Kidney epithelial cell (primary cell): ENCODE data around the gene KIF7. TPM values are rescaled to one million over a fixed set of nuclear protein-coding genes. Genes with fewer than 3 reads are reported as not detected.

Experiments
- DNase-seq: peaks from one replicate; pipeline ENCODE4 v3.0.0-alpha.2; 2010; ENCODE audit warnings: low read depth
- H3K27me3 ChIP-seq: 2 replicates; pipeline ENCODE4 v1.6.0; 2011; ENCODE audit warnings: low read length; ENCODE audit not compliant: control insufficient read depth, insufficient read depth
- H3K36me3 ChIP-seq: 2 replicates; pipeline ENCODE4 v1.5.1; 2011; ENCODE audit warnings: low read length; ENCODE audit not compliant: control insufficient read depth, insufficient read depth
- H3K4me3 ChIP-seq: 2 replicates; pipeline ENCODE4 v1.5.1; 2011; ENCODE audit warnings: low read depth, mild to moderate bottlenecking, control low read depth, low read length
- total RNA-seq: library from RNA; depleted of rRNA; stranded (reverse); fragments of >200 nt; gene quantifications from 2 replicates; pipeline ENCODE4 v1.2.3, GENCODE V29; 2015
- TF ChIP-seq, protein P1 (sequence below): IDR thresholded peaks from 2 replicates; pipeline ENCODE4 v1.5.1; 2011; ENCODE audit warnings: mild to moderate bottlenecking, moderate library complexity, low read length, control low read depth, inconsistent platforms; ENCODE audit not compliant: insufficient read depth, poor library complexity, severe bottlenecking

The KIF7 gene
- total RNA-seq, 1 donor from 2014 or later: 5.4 TPM

DNA sequence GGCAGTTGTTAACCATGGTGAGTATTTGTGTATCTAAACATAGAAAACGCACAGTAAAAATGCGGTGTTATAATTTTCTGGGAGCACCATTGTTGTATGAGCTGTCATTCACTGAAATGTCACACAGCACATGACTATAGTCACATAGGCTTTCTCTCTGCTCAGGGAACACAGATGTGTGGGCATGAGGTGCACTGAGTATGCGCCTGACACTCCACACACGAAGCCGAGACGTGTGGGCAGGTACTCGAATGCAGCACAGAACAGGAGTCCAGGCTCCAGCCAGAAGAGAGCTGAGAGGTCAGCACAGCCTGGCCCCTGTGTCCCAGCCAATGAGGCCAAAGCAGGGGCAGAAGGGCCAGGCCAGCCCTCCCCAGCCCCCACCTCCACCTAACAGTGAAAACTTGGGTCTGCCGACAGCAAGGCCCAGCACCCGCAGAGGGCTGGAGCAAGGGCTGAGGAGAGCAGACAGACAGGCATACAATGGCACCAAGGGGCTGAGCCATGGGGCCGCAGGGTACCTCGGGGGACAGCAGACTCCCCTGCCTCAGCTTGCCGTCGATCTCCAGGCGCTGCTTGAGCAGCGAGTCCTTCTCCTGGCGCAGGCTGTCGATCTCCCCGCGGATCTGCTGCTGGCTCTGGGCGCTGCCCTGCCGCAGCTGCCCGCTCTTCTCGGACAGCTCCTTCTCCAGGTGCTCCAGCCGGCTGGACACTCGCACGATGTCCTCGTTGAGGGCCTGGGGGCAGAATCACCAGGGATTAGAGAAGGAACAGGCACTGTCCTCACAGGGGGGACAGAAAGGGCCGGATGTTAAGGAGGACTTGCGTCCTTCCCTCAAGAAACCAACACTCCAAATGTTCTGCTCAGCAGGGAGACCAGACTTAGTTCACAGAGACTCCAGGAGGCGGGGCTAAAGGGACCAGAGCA lies 24.0 kb downstream of the KIF7 start:
- H3K36me3 ChIP-seq: peaks cover 3% of the 10 kb centered on the region
- H3K4me3 ChIP-seq: no peak overlapping the region
- no peaks in the 10 kb centered on the region for H3K27me3 ChIP-seq
- TF ChIP-seq, protein P1, sequence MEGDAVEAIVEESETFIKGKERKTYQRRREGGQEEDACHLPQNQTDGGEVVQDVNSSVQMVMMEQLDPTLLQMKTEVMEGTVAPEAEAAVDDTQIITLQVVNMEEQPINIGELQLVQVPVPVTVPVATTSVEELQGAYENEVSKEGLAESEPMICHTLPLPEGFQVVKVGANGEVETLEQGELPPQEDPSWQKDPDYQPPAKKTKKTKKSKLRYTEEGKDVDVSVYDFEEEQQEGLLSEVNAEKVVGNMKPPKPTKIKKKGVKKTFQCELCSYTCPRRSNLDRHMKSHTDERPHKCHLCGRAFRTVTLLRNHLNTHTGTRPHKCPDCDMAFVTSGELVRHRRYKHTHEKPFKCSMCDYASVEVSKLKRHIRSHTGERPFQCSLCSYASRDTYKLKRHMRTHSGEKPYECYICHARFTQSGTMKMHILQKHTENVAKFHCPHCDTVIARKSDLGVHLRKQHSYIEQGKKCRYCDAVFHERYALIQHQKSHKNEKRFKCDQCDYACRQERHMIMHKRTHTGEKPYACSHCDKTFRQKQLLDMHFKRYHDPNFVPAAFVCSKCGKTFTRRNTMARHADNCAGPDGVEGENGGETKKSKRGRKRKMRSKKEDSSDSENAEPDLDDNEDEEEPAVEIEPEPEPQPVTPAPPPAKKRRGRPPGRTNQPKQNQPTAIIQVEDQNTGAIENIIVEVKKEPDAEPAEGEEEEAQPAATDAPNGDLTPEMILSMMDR: no peak
- DNase-seq: no peak

DNA sequence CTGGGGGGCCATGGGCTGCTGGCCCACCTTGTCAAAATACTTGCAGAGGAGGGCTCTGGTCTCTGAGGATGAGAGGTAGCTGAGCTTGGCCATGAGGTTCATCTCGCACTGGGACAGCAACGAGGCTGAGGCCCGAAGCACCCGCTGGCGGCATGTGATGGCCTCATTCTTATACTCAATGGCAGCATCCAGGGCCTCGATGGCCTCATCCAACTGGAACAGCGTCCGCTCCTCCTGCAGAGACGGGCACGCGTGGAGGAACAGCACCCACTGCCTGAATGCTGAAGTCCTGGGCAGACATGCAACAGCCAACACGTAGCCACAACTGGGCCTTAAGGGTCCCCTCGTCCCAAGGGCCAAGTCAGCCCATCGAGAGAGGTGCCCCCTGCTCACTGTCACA lies 25.0 kb downstream of the KIF7 start:
- H3K27me3 ChIP-seq: no peaks in the 10 kb centered on the region
- H3K4me3 ChIP-seq: no peak overlapping the region
- peaks cover 3% of the 10 kb centered on the region for H3K36me3 ChIP-seq
- TF ChIP-seq, protein P1: no peak
- DNase-seq: no peak

DNA sequence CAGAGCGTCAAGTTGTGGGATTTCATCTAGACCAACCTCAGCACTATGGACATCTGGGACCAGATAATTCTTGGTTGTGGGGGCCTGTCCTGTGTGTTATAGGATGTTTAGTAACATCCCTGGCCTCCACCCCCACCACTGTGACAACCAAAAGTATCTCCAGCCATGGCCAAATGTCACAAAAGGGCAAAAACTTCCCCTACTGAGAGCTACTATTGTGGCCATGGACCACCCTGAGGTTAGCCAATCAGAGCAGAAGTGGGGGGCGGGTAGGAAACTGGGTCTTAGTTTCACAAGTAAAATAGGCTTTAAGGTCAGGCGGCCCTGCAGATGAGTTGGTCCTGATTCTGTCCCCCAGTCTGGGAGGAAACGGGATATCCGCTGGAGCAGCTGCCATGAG lies 25.4 kb downstream of the KIF7 start:
- H3K27me3 ChIP-seq: no peaks in the 10 kb centered on the region
- no peak for DNase-seq
- H3K4me3 ChIP-seq: no peak overlapping the region
- peaks cover 3% of the 10 kb centered on the region for H3K36me3 ChIP-seq
- TF ChIP-seq, protein P1: no peak

DNA sequence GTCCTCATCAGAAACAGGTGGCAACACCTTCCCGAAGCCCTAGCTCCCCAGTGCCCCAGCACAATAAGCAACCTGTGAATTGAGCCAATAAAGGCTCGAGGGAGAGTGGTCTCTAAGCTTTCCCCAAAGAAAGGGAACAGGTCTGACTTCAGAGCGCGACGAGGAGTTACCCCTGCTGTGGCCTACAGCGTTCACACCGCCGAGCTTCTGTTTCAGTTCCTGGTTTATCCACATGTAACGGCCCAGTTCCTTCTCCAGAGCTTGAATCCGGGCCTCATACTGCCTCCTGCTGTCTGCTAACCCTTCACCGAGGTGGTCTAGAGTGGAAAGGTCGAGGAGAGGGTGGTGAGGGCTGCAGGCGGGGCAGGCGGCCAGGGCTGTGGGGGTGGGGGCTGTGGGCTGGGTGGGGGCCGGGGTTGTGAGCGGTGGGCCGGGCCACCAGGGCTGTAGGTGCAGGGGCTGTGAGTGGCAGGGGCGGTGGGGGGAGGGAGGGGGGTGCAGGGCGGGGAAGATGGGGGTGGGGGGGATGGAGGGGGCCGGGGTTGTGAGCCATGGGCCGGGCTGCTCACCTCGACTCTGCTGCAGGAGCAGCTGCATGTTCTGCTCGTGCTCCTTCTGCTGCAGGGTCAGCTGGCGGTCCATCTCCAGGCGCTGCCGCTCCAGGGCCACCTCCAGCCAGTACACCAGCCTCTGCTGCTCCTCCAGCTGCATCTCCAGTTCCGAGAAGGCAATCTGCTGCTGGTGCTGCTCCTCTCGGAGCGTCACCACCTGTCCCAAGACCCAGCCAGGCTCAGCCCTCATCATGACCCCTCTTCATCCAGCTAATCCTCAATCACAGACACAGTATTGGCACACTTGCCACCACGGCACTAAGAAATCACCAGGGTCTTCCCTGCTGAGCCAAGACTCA lies 26.2 kb downstream of the KIF7 start:
- H3K36me3 ChIP-seq: peaks cover 5% of the 10 kb centered on the region
- no peak overlapping the region for H3K4me3 ChIP-seq
- H3K27me3 ChIP-seq: no peaks in the 10 kb centered on the region
- TF ChIP-seq, protein P1: no peak
- no peak for DNase-seq

DNA sequence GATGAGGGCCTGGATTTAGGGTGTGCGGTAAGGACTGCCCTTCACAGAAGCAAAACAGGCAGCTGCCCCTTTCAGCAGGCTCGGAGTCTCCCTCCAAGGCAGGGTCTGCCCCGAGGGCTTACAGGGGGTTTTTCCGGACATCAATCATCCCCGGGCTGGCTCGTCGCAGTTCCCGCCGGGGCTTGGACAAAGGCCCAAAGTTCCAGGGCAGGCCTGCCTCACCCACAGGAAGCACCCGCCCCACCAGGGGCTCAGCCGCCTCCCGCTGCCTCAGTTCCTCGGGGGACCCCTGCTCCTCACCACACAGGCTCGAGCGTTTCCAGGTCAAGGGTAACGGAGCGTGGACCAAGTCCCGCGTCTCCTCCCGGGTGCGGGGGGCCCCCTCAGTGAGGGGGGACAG lies 27.0 kb downstream of the KIF7 start:
- Histone ChIP-seq H3K4me3 (no peak overlapping the region), H3K27me3 (no peaks in the 10 kb centered on the region), H3K36me3 (peaks cover 5% of the 10 kb centered on the region)
- TF ChIP-seq, protein P1: no peak
- DNase-seq: no peak
